A172 (cell line): ENCODE measurements around the gene CCL27. TPM values are rescaled to one million over a fixed set of nuclear protein-coding genes. Genes with fewer than 3 reads are reported as not detected.
"Not testable (repeated sequence)": the region's sequence is repeated elsewhere in the genome, so short reads cannot be mapped to it uniquely, and the experiment has no call there.

Source experiments
- DNase-seq: peaks from one replicate; pipeline ENCODE4 v3.0.0-alpha.2; 2015; ENCODE audit warnings: low spot score
- total RNA-seq: library from RNA; depleted of rRNA; stranded (reverse); fragments of >200 nt; shearing (Covaris generic); gene quantifications from 2 replicates; pipeline ENCODE4 v1.2.3, GENCODE V29; 2014

The CCL27 gene
- total RNA-seq, 1 experiment from 2014 or later: 2.2 TPM

GRCh38 chr9:34651321-34651720 lies 11.1 kb downstream of the CCL27 start:
- peak; percentile 69 for DNase-seq

GRCh38 chr9:34650816-34651215 lies 11.6 kb downstream of the CCL27 start:
- no peak for DNase-seq

GRCh38 chr9:34648673-34649072 lies 13.8 kb downstream of the CCL27 start:
- no peak for DNase-seq

DNA sequence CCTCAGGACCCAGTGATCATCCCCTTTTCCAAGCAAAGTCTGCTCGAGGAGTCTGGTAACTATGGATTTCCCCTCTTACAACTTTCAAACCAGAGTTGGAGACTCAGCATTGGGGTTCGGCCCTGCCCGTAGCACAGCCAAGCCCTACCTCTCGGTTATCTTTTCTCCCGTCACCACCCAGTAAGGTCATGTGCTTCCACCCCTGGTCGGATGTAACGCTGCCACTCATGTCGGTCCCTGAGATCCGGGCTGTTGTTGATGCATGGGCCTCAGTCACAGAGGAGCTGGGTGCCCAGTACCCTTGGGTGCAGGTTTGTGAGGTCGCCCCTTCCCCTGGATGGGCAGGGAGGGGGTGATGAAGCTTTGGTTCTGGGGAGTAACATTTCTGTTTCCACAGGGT lies 14.8 kb downstream of the CCL27 start:
- DNase-seq: no peak

DNA sequence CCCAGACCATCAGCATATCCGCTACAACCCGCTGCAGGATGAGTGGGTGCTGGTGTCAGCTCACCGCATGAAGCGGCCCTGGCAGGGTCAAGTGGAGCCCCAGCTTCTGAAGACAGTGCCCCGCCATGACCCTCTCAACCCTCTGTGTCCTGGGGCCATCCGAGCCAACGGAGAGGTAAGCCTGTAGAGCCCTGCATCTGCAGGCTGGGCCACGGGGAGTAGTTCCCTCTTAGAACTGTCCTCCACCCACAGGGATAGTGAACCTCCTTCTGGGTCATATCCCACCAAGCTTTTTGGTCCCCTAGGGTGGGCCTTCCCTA lies 15.4 kb downstream of the CCL27 start:
- no peak for DNase-seq

DNA sequence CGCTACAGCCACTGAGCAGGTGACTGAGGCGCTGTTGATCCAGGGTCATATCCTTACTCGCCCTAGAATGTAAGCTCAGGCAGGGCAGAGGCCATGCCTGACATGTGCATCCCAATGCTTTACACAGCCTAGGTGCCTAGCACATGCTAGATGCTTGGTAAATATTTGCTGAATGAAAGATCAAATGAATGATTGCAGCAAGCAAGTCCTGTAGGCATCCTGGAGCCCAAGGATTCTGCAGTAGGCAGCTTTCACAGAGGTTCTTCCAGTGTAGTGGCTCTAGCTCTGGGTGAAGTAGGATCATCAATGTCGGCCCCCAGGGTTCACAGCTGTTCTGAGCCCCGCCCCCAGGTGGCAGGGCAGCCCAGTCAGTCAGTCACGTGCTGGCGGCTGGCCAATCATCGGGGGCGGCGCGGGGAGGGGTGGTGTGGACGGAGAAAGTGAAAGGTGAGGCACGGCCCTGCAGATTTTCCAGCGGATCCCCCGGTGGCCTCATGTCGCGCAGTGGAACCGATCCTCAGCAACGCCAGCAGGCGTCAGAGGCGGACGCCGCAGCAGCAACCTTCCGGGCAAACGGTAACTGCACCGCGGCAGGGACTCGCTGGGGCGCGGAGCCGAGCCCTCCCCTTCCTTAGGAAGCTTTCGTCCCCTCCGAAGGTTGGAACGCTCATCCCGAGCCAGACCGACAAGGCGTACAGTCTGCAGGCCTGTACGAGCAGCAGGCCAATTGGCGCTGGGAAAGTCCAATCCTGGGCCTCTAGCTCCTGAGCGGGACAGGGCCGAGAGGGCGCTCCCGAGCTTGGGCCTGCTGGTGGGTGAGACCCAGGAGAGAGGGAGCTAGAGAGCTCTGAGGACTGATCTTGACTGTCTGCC lies 16.0 kb downstream of the CCL27 start, which contains the start of gene GALT:
TSS of gene GALT (plus strand) at position 465 of the 873 bp plus-strand sequence. CDS start at position 495, 30 bp downstream.
- DNase-seq: peak; percentile 73

DNA sequence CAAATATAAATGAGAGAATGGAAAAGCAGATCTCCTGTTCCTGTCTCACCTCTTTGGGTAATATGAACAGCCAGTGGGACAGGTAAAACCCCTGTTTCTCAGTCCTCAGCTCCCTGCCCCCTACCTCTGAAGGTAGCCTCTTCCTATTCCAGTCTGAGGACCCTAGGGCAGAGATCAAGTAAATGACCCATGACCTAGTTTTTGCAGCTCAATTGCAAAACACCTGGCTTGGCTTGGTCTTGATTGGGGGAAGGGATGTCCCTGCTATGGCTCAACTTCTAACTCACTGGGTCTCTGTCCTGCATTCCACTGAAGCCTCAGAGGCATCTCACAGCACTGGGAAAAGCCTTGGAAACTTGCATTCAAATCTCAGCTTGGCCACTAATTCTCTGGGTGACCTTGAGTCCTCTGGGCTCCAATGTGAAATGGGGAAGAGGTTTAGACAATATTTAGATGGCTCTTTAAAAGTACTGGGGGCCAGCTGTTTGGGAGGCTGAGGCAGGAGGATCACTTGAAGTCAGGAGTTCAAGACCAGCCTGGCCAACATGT lies 17.6 kb downstream of the CCL27 start:
- DNase-seq: no peak

DNA sequence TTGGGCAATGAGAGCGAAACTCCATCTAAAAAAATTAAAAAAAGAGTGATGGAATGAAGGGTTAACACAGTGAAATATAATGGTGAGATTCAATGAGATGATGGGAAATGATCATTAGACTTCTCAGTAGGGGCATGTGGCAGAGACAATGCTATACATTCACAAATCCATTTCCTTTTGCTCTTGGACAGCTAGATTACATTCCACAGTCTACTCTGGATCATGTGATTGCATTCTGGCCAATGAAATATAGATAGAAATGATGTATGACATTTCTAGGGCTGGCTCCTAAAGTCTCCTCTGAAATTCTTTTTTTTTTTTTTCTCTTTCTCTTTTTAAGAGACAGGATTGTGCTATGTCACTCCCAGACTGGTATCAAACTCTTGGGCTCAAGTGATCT lies 19.8 kb downstream of the CCL27 start:
- no peak for DNase-seq

GRCh38 chr9:34639322-34639721 lies 23.1 kb downstream of the CCL27 start:
- DNase-seq: not testable (repeated sequence)

DNA sequence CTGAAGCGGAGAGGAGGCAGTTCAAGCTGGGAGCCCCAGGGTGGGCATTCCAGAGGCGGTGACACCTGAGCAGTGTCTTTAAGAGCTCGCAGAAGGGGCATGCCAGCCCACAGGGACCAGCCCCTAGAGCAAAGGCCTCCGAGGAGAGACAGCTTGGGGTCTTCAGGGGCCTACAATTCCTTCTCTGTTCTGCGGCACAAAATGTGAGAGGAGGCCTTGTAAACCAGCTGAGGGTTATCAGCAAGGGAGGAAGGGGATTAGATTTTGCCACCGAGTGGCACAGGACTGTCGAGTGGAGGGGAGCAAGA lies 24.4 kb downstream of the CCL27 start:
- DNase-seq: no peak

- peak; percentile 70 for DNase-seq
Observed at GRCh38 chr9:34637356-34638137, 24.9 kb downstream of the CCL27 start, which contains the start of gene SIGMAR1. TSS of gene SIGMAR1 (minus strand) at chr9:34637787. CDS start at chr9:34637697, 90 bp downstream.

GRCh38 chr9:34636791-34637355 lies 25.6 kb downstream of the CCL27 start:
- no peak for DNase-seq

GRCh38 chr9:34635556-34635955 lies 26.9 kb downstream of the CCL27 start:
- DNase-seq: no peak

- no peak for DNase-seq
Observed at GRCh38 chr9:34634551-34635248, 27.8 kb downstream of the CCL27 start.

DNA sequence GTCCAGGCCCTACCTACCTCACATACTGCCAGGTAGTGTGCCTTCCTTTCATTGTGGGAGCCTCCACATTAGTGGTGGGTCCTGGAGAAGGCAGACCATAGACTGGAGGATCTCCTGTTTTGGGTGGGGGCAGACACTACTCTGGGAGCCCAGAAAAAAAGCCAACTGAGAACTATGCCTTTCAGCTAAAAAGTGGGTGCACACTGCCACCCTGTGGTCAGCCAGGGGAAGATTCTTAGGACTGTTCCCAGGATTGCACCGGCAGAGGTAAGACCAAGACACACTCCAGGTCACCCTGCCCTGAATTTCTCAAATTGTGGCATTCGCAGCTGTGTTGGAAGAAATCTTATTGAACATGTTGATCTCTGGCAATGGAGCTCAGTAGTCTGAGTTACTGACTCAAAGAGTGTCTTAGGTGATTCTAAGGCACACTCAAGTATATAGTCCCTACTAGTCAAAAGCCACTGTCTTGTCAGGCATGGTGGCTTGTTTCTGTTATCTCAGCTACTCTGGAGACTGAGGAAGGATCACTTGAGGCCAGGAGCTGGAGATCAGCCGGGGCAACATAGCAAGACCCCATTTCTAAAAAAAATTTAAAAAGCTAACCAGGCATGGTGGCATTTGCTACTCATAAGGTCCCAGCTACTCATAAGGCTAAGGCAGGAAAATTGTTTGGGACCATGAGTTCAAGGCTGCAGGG lies 28.5 kb downstream of the CCL27 start:
- peak; percentile 51 for DNase-seq

DNA sequence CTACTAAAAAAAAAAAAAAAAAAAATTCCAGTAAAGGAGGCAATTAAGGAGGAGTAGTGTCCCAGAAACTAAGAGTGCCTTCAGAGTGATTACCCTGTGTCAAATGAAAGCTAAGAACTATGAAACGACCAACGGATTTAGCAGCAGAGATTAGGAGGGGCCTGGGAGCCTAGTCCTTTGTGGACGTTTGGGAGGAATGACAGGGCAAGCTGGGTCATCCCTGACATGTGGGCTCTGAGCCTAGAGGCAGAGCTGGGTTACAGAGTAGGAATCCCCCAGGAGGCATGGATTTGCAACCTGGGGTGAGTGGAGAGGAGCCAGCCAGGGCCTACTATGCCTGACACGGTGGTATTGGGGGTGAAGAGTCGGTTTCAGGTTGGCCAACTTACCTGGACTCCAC lies 29.3 kb downstream of the CCL27 start:
- no peak for DNase-seq

DNA sequence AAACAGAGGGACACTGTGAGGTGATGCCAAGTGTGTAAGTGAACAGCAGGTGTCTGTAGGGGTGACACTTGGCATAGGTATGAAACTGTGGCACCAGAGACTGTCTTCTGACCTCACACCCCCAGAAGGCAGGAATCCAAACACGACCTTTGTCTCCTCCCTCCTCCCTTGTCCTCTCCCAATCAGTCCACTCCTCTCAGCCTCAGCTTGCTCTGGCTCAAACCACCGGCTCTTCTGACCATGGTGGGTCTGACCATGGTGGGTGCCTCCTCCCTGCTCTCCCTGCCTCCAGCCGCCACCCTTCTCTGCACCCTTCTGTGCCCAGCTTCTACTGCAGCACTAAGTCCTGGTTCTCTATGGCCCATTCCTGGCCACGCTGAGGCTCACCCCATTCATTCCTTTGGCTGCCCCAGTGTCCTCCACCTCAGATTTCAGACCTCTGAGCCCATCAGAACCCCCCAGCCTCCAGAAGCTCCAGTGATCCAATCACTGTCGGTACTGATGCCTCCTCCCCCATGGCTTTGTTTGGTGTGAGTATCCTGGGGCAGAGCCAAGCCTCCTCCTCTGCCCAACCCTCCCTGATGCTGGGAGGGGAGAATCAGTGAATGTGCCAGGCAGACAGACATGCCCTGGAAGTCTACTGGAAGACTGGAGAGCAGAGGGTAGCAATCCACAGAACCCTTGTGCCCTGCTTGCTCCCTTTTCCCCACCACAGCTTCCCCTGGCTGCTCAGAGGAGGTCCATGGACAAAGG lies 31.9 kb downstream of the CCL27 start:
- no peak for DNase-seq

GRCh38 chr9:34629491-34629808 lies 33.0 kb downstream of the CCL27 start:
- DNase-seq: no peak

DNA sequence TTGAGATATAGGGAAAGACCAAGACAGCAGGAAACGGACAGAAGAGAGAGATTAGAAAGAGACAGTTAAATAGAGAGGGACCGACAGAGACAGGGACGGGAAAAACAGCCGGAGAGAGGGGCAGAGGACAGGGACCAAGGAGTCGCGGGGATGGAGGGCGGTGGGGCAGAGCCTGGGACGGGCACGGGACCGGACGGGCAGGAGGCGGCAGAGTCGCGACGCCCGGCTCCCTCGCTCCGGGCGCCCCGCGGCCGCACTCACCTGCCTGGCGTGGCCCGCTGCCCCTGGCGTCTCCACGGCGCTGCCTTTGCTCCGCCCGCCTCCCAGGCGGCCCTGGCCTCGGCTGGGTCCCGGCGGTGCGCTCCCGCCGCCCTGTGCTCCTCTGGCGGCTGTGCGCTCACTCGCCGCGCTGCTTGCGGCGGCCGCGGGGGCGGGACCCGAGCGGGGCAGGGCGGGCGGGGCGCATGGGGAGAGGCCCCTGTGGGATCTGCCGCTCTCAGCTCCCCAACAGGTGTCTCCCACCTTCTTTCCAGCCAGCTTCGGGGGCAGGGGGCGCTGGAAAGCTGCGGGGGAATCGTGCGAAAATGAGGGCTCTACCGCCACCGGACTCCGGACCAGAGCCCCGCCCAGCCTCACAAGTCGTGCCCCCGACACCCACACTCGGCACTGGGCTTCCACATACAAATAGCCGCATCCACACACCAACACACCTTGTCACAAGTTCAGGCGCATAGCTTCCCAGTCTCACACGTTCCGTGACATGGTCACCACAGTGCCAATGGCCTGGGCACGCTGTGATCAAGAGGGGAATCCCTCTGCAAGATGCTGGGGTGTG lies 33.6 kb downstream of the CCL27 start, which contains the start of gene ARID3C:
TSS of gene ARID3C (minus strand) at position 411 of the 835 bp plus-strand sequence. CDS start 1,052 bp downstream, outside the sequence.
- DNase-seq: no peak
